ENCODE data around the gene POU6F2.
"Not testable (repeated sequence)": the region's sequence is repeated elsewhere in the genome, so short reads cannot be mapped to it uniquely, and the experiment has no call there.

Gene POU6F2

DNA sequence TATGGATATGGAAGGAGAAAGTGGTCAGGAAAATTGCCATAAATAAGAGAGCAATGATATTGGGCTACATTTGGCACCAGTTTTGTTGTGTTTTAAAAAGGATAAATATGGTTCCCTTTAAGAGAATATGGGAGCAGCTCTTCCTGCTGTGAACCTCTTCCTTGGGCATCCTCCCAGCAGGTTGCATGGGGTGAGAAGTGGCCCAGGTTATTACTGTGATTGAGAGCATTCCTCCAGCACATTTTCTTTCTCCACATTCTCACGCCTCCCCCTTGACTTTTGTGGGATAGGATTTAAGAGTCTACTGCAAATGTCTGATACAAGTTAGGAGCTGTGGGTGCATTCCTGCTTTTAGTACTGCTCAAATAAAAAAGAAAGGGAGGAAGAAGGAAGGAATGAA is 214.8 kb downstream of the POU6F2 start:
- no peaks in the 10 kb centered on the region for H3K9me3 Mint-ChIP-seq
- H3K4me1 Mint-ChIP-seq (ENCODE audit: low read depth) = no peaks in the 10 kb centered on the region

DNA sequence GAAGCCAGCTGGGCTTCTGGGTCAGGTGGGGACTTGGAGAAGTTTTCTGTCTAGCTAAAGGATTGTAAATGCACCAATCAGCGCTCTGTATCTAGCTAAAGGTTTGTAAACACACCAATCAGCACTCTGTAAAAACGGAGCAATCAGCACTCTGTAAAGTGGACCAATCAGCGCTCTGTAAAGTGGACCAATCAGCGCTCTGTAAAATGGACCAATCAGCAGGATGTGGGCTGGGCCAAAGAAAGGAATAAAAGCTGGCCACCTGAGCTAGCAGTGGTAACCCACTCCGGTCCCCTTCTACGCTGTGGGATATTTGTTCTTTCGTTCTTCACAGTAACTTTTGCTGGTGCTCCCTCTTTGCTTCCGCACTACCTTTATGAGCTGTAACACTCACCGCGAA is 216.7 kb downstream of the POU6F2 start:
- H3K27me3 Mint-ChIP-seq; H3K4me3 Mint-ChIP-seq; H3K36me3 Mint-ChIP-seq (ENCODE audit: low read depth); H3K4me1 Mint-ChIP-seq (ENCODE audit: low read depth); H3K27ac Mint-ChIP-seq; H3K9me3 Mint-ChIP-seq: not testable (repeated sequence)

More for the DNA sequence above, 214.8 kb downstream of the POU6F2 start:
- Mint-ChIP-seq H3K27ac (no peak overlapping the region), H3K4me3 (no peak overlapping the region), H3K36me3 (ENCODE audit: low read depth) (no peaks in the 10 kb centered on the region), H3K27me3 (no peaks in the 10 kb centered on the region)

DNA sequence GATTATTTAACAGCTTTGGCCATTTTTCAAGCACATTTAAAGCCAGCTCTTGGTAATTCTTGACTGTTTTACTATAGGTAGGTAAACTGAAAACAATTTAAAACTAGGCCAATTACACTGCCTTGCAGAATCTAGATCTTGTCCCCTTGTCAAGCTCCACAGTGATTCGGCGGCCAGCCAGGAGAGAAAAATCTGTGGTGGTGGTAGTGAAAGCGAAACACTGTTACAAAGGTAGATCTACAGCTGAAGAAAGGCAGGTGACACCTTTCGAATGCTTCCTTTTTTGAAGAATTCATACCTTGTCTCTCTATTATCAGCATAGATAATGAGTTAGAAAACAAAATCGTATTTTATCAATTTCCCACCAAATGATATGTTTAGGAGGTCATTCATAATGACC is 218.3 kb downstream of the POU6F2 start:
- Mint-ChIP-seq H3K4me1 (ENCODE audit: low read depth) (no peaks in the 10 kb centered on the region), H3K36me3 (ENCODE audit: low read depth) (no peaks in the 10 kb centered on the region), H3K4me3 (no peak overlapping the region), H3K27me3 (no peaks in the 10 kb centered on the region), H3K9me3 (no peaks in the 10 kb centered on the region), H3K27ac (no peak overlapping the region)

DNA sequence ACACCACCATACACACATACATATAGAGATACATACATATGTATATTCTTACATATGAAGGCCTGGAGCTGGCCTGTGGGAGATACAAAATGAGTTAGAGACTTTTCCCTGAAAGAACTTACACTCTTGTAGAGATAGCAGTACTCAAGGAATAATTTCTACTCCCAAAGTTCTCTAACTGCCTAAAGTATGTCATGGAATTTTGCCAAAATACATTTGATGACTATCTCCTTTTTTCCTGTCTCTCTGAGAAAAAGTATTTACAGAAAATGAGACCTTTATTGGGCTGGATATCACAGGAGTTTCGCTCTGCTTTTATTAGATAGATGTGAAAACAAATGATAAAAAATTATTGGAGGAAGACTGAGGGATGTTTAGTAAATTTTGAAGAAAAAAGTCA is 220.1 kb downstream of the POU6F2 start:
- Mint-ChIP-seq H3K4me1 (ENCODE audit: low read depth) (no peaks in the 10 kb centered on the region), H3K4me3 (no peak overlapping the region), H3K36me3 (ENCODE audit: low read depth) (no peaks in the 10 kb centered on the region), H3K9me3 (no peaks in the 10 kb centered on the region), H3K27ac (no peak overlapping the region), H3K27me3 (no peaks in the 10 kb centered on the region)

DNA sequence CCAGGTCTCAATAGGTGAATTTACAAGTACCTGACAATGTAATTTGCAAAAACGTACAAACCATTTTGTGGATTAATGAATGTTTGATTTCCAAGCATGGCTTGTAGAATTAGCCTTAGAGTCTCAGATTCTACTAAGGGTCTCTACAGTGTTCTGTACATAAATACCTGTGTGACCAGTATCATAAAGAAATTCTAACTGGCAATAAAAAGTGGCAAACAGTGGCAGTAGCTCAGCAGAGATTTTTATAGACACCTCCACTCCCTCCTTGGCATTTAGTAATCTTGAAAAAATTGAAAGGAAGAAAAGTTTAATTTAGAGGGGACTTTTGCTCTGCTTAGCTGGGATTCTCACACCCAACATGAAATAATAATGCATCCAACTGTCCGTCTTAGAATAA is 220.8 kb downstream of the POU6F2 start:
- no peaks in the 10 kb centered on the region for H3K27me3 Mint-ChIP-seq
- no peaks in the 10 kb centered on the region for H3K4me1 Mint-ChIP-seq (ENCODE audit: low read depth)
- H3K4me3 Mint-ChIP-seq = no peak overlapping the region
- no peaks in the 10 kb centered on the region for H3K36me3 Mint-ChIP-seq (ENCODE audit: low read depth)
- H3K27ac Mint-ChIP-seq = no peak overlapping the region
- H3K9me3 Mint-ChIP-seq = no peaks in the 10 kb centered on the region

DNA sequence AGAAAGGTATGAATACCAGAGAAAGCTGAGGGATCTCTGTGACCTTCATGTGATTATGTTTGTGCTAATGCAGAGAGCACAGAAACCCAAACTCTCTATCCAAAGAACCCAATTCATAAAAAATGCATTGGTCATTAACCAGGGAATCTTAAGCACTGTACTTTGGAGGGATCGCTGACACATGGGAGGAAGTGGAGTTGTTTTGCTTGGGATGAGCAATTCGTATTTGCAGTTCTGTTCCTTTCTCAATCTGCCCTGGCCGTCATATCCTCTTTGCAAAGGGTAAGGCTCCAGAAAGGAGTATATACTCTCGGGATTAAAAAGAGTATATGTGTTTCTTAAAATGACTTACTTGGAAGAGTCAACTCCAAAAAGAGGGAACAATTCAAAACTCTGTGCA is 221.3 kb downstream of the POU6F2 start:
- H3K36me3 Mint-ChIP-seq (ENCODE audit: low read depth) = no peaks in the 10 kb centered on the region
- no peak overlapping the region for H3K27ac Mint-ChIP-seq
- no peaks in the 10 kb centered on the region for H3K27me3 Mint-ChIP-seq
- no peaks in the 10 kb centered on the region for H3K9me3 Mint-ChIP-seq
- no peaks in the 10 kb centered on the region for H3K4me1 Mint-ChIP-seq (ENCODE audit: low read depth)
- H3K4me3 Mint-ChIP-seq = no peak overlapping the region

DNA sequence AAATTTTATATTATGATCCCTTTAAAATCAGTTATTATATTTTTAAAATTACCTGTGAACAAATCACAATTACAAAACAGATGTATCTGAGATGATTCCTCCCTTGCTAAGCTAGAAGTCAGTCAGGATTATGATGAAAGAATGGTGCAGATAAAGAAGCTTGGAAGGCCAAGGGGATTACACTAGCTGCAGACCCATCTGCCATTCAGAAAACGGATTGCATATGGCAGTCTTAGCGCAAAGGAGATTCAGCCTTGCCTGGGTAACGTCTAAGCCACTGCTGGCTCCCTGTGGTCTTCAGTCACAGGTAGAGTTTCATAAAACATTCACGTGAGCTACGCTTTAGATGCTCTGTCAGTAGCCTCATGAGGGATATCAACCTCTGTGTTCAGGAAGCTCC is 222.2 kb downstream of the POU6F2 start:
- Mint-ChIP-seq H3K27me3 (no peaks in the 10 kb centered on the region), H3K36me3 (ENCODE audit: low read depth) (no peaks in the 10 kb centered on the region), H3K27ac (no peak overlapping the region), H3K9me3 (no peaks in the 10 kb centered on the region), H3K4me1 (ENCODE audit: low read depth) (no peaks in the 10 kb centered on the region), H3K4me3 (no peak overlapping the region)

DNA sequence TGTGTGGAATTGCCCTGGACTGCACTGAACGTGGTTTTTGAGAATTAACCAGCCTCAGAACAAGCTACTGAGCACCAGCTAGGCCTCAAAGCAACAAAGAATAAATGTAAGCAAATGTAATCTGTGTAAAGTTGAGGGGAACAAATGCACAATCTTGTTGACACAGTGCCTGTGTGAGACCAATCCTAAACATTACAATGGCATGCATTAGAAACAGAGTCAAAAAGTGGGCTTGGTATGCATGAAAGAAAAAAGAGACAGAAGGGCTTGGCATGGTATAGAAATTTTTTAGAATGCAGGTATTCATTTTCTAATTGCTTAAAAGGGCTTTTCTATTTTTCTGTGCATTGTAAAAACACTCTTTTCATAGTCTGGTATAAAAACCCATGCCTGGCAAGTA is 224.3 kb downstream of the POU6F2 start:
- no peaks in the 10 kb centered on the region for H3K4me1 Mint-ChIP-seq (ENCODE audit: low read depth)
- H3K4me3 Mint-ChIP-seq = no peak overlapping the region
- H3K27ac Mint-ChIP-seq = no peak overlapping the region
- no peaks in the 10 kb centered on the region for H3K27me3 Mint-ChIP-seq
- no peaks in the 10 kb centered on the region for H3K36me3 Mint-ChIP-seq (ENCODE audit: low read depth)
- H3K9me3 Mint-ChIP-seq = no peaks in the 10 kb centered on the region

DNA sequence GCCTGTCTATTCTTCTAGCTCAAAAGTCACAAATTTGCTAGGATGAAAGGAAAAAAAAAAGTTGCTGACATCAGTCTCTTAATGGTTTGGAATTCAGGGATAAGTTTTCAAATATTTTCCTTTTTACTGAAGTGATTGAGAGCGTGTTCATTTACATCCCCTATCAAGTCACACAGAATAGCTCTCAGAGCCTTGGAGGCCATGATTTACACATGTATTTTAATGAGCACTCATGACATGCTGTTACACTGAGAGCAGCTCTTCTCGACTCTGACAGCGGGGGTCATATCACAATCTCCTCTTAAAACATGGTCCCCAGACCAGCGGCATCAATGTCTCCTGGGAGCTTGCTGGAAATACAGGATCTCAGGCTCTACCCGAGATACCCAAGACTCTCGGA is 232.7 kb downstream of the POU6F2 start:
- Mint-ChIP-seq H3K4me1 (ENCODE audit: low read depth) (no peaks in the 10 kb centered on the region), H3K9me3 (no peaks in the 10 kb centered on the region), H3K27ac (no peak overlapping the region), H3K36me3 (ENCODE audit: low read depth) (no peaks in the 10 kb centered on the region), H3K4me3 (no peak overlapping the region), H3K27me3 (no peaks in the 10 kb centered on the region)

DNA sequence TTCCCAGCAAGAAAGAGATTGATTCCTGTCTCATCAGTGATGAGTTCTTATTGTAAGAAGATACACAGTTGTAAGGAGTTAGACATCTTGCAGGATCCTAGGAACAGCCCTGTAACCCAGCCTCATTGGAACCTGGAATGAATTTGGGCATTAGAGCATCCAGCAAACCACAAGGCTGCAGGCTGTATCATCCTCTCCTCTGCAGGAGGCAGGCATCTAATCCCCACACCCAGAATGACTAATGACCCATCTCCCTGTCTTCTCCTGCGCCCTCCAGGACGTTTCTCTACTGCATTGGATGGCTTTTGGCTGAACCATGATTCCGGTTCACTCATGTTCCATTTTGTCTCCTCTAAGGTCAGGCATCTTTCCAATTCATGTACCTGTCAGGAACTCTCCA is 233.9 kb downstream of the POU6F2 start:
- no peaks in the 10 kb centered on the region for H3K9me3 Mint-ChIP-seq
- H3K27ac Mint-ChIP-seq = no peak overlapping the region
- no peaks in the 10 kb centered on the region for H3K4me1 Mint-ChIP-seq (ENCODE audit: low read depth)
- H3K4me3 Mint-ChIP-seq = no peak overlapping the region
- no peaks in the 10 kb centered on the region for H3K36me3 Mint-ChIP-seq (ENCODE audit: low read depth)
- no peaks in the 10 kb centered on the region for H3K27me3 Mint-ChIP-seq

DNA sequence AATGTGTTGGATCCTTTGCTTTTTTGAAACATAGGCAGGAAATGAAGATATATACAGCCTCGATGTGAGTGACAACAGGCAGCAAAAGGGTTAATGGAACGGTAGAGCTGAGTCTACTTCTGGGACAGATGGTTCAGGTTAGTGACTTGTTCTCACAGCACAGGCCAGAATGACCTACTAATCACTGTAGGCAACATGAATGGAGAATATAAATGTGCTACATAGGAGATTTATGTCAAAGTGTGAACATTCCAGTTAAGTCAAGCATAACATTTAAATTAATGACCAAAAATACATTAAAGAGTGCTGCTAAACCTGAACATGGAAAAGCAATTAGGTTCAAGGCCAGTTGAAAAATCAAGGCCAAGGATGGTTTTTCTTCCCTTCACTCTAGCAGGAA is 235.2 kb downstream of the POU6F2 start:
- no peak overlapping the region for H3K27ac Mint-ChIP-seq
- no peaks in the 10 kb centered on the region for H3K9me3 Mint-ChIP-seq
- H3K4me3 Mint-ChIP-seq = no peak overlapping the region
- H3K27me3 Mint-ChIP-seq = no peaks in the 10 kb centered on the region
- no peaks in the 10 kb centered on the region for H3K4me1 Mint-ChIP-seq (ENCODE audit: low read depth)
- no peaks in the 10 kb centered on the region for H3K36me3 Mint-ChIP-seq (ENCODE audit: low read depth)

DNA sequence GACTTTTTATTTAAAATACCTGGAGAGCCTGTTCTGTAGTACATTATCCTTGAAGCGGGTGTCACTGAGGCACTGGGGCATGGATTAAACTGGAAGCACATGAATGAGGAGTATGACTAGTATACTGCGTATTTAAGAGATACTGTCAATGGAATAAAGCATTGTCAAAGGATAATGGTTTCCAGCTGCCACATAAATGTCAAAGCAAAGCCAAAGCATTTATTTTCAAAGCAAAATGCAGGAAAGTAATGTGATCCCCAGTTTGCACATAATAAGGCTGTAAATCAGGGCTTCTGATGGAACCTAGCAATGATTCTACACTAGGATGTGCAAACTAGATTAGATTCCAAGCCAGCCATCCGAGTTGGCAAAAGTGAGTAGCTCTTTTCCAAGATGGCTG is 240.1 kb downstream of the POU6F2 start:
- Mint-ChIP-seq H3K4me3 (no peak overlapping the region), H3K27ac (no peak overlapping the region), H3K4me1 (ENCODE audit: low read depth) (no peaks in the 10 kb centered on the region), H3K27me3 (no peaks in the 10 kb centered on the region), H3K9me3 (peaks cover 4% of the 10 kb centered on the region), H3K36me3 (ENCODE audit: low read depth) (no peaks in the 10 kb centered on the region)

DNA sequence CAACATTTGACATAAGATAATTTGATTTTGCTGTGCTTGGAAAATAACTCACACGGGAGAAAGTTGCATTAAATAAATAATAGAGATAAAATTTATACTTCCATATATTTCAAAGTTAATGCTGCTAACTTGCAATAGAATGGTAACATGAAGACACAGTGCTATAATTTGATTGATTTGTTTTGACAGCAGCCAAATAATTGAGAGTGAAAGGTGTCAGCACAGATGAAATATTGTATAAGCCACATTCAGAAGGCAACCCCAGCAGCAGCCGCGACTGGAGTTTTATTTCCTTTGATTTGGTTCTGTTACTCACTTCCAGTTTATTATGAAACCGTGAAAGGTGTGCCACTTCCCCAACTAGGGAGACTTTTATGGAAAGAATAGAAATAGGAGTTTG is 242.2 kb downstream of the POU6F2 start:
- Mint-ChIP-seq H3K27me3 (no peaks in the 10 kb centered on the region), H3K4me3 (no peak overlapping the region)

DNA sequence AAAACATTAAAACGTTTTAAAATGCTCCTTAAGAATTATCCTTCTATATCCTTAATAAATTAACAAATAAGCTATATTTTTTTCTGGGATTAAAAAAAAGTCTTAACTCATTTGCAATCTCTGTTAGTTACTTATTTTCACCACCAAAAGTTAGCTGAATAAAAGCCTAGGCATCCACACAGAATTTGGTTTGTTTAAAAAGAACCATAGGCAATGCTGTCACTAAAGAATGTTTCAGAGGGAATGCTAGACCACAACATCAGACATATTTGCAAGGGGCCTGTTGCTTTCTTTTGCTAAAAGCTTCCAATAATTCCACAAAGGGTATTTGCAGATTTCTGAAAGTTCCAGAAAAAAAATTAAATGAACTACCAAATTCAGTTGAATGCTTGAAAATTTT is 244.2 kb downstream of the POU6F2 start:
- Mint-ChIP-seq H3K4me3 (no peak overlapping the region), H3K4me1 (ENCODE audit: low read depth) (no peaks in the 10 kb centered on the region), H3K27me3 (no peaks in the 10 kb centered on the region), H3K9me3 (peaks cover 4% of the 10 kb centered on the region), H3K36me3 (ENCODE audit: low read depth) (no peaks in the 10 kb centered on the region), H3K27ac (no peak overlapping the region)

More for the DNA sequence above, 242.2 kb downstream of the POU6F2 start:
- H3K36me3 Mint-ChIP-seq (ENCODE audit: low read depth) = no peaks in the 10 kb centered on the region
- no peaks in the 10 kb centered on the region for H3K4me1 Mint-ChIP-seq (ENCODE audit: low read depth)
- H3K9me3 Mint-ChIP-seq = peaks cover 4% of the 10 kb centered on the region
- no peak overlapping the region for H3K27ac Mint-ChIP-seq

DNA sequence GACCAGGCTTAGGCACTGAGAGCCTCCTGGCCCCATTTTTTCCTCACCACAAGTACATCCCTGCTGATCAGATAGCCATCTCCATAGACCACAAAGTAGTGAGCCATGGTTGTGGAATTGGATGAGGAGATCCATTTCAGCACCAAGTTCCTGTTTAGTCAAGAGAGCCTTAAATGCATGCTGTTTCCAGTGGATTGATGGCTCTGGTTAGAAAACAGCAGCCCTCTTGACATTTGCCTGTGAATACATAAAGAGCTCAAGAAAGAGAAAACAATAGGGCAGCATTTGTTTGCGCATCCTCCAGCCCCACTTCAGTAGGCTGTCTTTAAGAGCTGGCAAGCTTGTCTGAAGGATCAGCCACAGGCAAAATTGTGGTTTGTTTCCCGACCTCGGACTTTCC is 251.2 kb downstream of the POU6F2 start:
- peaks cover 3% of the 10 kb centered on the region for H3K27me3 Mint-ChIP-seq
- H3K27ac Mint-ChIP-seq = no peak overlapping the region
- H3K36me3 Mint-ChIP-seq (ENCODE audit: low read depth) = no peaks in the 10 kb centered on the region
- H3K4me3 Mint-ChIP-seq = no peak overlapping the region
- H3K9me3 Mint-ChIP-seq = no peaks in the 10 kb centered on the region
- H3K4me1 Mint-ChIP-seq (ENCODE audit: low read depth) = no peaks in the 10 kb centered on the region

DNA sequence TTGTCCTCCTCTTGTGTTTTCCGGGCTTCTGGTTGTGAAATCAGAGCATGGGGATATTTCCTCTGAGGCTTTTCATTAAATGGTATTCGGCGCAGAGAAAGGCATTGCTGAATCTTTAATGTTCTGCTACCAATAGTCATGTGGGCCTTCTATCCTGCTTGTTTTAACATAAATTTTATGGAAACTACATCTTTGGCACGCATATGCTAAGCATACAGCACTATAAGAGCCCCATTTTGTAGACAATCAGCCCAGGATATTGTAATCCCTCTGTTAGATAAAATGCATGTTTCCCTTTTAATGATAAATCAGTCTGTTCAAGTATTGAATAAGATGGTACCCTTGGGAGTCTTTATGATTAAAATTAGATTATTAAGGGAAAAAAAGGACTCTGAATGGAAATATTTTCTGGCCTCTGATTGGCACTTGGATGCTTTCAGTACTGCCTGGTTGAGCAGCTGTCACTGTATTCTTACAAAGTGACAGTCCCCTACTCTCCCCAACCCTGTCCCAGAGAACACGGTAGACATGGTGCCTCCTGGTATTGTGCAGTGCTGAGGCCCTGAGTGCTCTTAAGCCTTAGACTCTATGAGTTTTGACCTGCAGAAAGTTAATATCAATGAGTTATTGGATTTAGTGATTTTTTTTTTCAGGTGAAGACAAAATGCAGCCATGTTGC is 256.3 kb downstream of the POU6F2 start:
- no peak overlapping the region for H3K27ac Mint-ChIP-seq
- H3K4me3 Mint-ChIP-seq = no peak overlapping the region
- H3K9me3 Mint-ChIP-seq = no peaks in the 10 kb centered on the region
- no peaks in the 10 kb centered on the region for H3K4me1 Mint-ChIP-seq (ENCODE audit: low read depth)
- peaks cover 3% of the 10 kb centered on the region for H3K27me3 Mint-ChIP-seq
- H3K36me3 Mint-ChIP-seq (ENCODE audit: low read depth) = no peaks in the 10 kb centered on the region

All from stimulated activated naive CD8-positive, alpha-beta T cell treated with anti-CD3 and anti-CD28 coated beads, Interleukin-15, Interleukin-2, amounts not matched to agents 100 ng/mL and 50 ng/mL, for 24 hours (primary cell).